Psoas muscle (tissue), 8 donors: ENCODE results near the gene KXD1. TPM values are rescaled to one million over a fixed set of nuclear protein-coding genes. Genes with fewer than 3 reads are reported as not detected.

Experiments used
- ATAC-seq, 4 donors: fragments of 200-7000 bp; cut with Tn5 transposase; one replicate each; pipeline ENCODE4 v1.9.1; 2020; ENCODE audit warnings: moderate library complexity in 3 of 4, mild to moderate bottlenecking in 2 of 4
- DNase-seq, 2 donors: peaks; one replicate each; pipeline ENCODE4 v3.0.0-alpha.2; 2020
- H3K27ac ChIP-seq: fragments of 200-600 bp; one replicate; pipeline ENCODE4 v1.8.0; 2022
- H3K27me3 ChIP-seq, 3 donors: fragments of 200-600 bp in 1 of 3; one replicate each; pipeline versions ENCODE4 v1.6.1 to v1.8.0; 2013 to 2022; ENCODE audit warnings: low read length in 2 of 3, mild to moderate bottlenecking in 2 of 3, moderate library complexity in 1 of 3; ENCODE audit not compliant: insufficient read depth in 3 of 3
- H3K36me3 ChIP-seq, 2 donors: fragments of 200-600 bp in 1 of 2; one replicate each; pipeline versions ENCODE4 v1.6.1 to v1.8.0; 2013 to 2022; ENCODE audit warnings: low read depth in 1 of 2, mild to moderate bottlenecking in 1 of 2, moderate library complexity in 1 of 2; ENCODE audit not compliant: insufficient read depth in 1 of 2
- H3K4me1 ChIP-seq: fragments of 200-600 bp; one replicate; pipeline ENCODE4 v1.8.0; 2022
- H3K4me3 ChIP-seq: fragments of 200-600 bp; one replicate; pipeline ENCODE4 v1.8.0; 2022; ENCODE audit warnings: mild to moderate bottlenecking
- H3K9me3 ChIP-seq: fragments of 200-600 bp; one replicate; pipeline ENCODE4 v1.8.0; 2022
- WGBS, 3 donors: extraction: QIAGEN DNeasy Blood & Tissue Kit; methylation state at CpG; one replicate each; pipeline versions ENCODE4 v1.1.6 to v1.1.7; 2013; 5-methylcytosine and 5-hydroxymethylcytosine counted together
- intact Hi-C, 2 donors: fragments of 100-400 bp; cut with DNase I; formaldehyde crosslinking; loops; one replicate each; pipeline versions ENCODE4 v1.11.0 to v1.14.2; 2022
- polyA plus RNA-seq, 3 donors: library from polyadenylated mRNA; stranded (reverse); fragments of 200-250 nt; gene quantifications; one replicate each; pipeline ENCODE4 v1.2.3, GENCODE V29; 2013
- total RNA-seq, 4 donors: library from RNA; stranded (reverse); fragmentation: NEBNext Ultra II Directional in 2 of 4; extraction: Animal tissue kit (Norgen Biotek cat#: 25700) in 2 of 4; gene quantifications; one replicate each; pipeline versions ENCODE4 v1.2.1 to v1.2.4, GENCODE V29; 2021 to 2023
- TF ChIP-seq, protein P1 (sequence below): fragments of 200-600 bp; IDR thresholded peaks from one replicate; pipeline ENCODE4 v1.8.0; 2022; ENCODE audit warnings: antibody characterized with exemption
- donor health status: healthy with polysubstance abuse.
- donor health status: DM: no; HTN: no; CAD: no; lungs with moderate emphysema.
- donor health status: Bipolar disorder and iron deficiency.
- donor health status: healthy.
- donor health status: DM: yes; HTN: yes; CAD: no.
- donor health status: DM: no; HTN: no; CAD: no.
- donor health status: DM: no; HTN: no; CAD: no.
- donor health status: DM: yes; HTN: yes; CAD: no.

Gene KXD1
- total and polyA plus RNA-seq, 7 donors, result 38.9 to 144 (median 76.5) TPM

GRCh38 chr19:18608805-18609716 lies 51.4 kb downstream of the KXD1 start:
- Histone ChIP-seq H3K27ac (no peak overlapping the region), H3K9me3 (no peaks in the 10 kb centered on the region), H3K4me3 (no peak overlapping the region), H3K4me1 (peaks cover 21% of the 10 kb centered on the region), H3K36me3 (no peaks in the 10 kb centered on the region), H3K27me3 (peaks cover 0 to 92% (median 50%) of the 10 kb centered on the region in 3 donors)
- WGBS, 3 donors, result 68 to 81% (median 76%) methylated on average over 9 of the region's 9 CpGs
- intact Hi-C loops, result no loop called here
- ATAC-seq (no peak), DNase-seq (no peak)
- TF ChIP-seq, protein P1, sequence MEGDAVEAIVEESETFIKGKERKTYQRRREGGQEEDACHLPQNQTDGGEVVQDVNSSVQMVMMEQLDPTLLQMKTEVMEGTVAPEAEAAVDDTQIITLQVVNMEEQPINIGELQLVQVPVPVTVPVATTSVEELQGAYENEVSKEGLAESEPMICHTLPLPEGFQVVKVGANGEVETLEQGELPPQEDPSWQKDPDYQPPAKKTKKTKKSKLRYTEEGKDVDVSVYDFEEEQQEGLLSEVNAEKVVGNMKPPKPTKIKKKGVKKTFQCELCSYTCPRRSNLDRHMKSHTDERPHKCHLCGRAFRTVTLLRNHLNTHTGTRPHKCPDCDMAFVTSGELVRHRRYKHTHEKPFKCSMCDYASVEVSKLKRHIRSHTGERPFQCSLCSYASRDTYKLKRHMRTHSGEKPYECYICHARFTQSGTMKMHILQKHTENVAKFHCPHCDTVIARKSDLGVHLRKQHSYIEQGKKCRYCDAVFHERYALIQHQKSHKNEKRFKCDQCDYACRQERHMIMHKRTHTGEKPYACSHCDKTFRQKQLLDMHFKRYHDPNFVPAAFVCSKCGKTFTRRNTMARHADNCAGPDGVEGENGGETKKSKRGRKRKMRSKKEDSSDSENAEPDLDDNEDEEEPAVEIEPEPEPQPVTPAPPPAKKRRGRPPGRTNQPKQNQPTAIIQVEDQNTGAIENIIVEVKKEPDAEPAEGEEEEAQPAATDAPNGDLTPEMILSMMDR, result no peak

DNA sequence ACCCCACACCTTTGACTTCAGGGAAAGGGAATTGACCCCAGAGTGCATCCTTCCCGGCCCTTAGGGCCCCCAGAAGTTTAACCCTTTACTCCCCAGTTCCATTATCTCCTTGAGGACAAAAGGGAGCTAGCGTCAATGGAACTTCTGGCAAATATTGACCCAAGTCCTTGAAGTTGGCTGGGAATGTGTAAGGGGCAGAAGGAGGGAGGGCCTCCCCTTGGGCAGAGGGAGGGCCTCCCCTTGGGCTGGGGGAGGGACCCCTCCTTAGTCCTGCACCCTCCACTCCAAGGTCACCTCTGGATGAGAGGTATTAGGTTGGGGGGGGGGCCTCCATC lies 52.0 kb downstream of the KXD1 start:
- ATAC-seq (no peak), DNase-seq (no peak)
- H3K27ac ChIP-seq, result no peak overlapping the region
- peaks cover 0 to 92% (median 50%) of the 10 kb centered on the region in 3 donors for H3K27me3 ChIP-seq
- WGBS, 3 donors, result 38 to 56% (median 49%) methylated on average over 2 of the region's 2 CpGs
- H3K4me3 ChIP-seq, result no peak overlapping the region
- H3K4me1 ChIP-seq, result peaks cover 21% of the 10 kb centered on the region
- intact Hi-C loops, result no loop called here
- no peaks in the 10 kb centered on the region for H3K36me3 ChIP-seq
- H3K9me3 ChIP-seq, result no peaks in the 10 kb centered on the region
- TF ChIP-seq, protein P1, result no peak

- Histone ChIP-seq H3K9me3 (no peaks in the 10 kb centered on the region), H3K4me3 (no peak overlapping the region), H3K27ac (no peak overlapping the region), H3K4me1 (peaks cover 21% of the 10 kb centered on the region), H3K27me3 (peaks cover 0 to 90% (median 50%) of the 10 kb centered on the region in 3 donors), H3K36me3 (no peaks in the 10 kb centered on the region)
- WGBS, 3 donors, result 49 to 65% (median 53%) methylated on average over 3 of the region's 3 CpGs
- TF ChIP-seq, protein P1, result no peak
- no peak for DNase-seq
- ATAC-seq, result no peak
- intact Hi-C loops, result no loop called here
These were observed 52.5 kb downstream of the KXD1 start for GRCh38 chr19:18610245-18610555.

DNA sequence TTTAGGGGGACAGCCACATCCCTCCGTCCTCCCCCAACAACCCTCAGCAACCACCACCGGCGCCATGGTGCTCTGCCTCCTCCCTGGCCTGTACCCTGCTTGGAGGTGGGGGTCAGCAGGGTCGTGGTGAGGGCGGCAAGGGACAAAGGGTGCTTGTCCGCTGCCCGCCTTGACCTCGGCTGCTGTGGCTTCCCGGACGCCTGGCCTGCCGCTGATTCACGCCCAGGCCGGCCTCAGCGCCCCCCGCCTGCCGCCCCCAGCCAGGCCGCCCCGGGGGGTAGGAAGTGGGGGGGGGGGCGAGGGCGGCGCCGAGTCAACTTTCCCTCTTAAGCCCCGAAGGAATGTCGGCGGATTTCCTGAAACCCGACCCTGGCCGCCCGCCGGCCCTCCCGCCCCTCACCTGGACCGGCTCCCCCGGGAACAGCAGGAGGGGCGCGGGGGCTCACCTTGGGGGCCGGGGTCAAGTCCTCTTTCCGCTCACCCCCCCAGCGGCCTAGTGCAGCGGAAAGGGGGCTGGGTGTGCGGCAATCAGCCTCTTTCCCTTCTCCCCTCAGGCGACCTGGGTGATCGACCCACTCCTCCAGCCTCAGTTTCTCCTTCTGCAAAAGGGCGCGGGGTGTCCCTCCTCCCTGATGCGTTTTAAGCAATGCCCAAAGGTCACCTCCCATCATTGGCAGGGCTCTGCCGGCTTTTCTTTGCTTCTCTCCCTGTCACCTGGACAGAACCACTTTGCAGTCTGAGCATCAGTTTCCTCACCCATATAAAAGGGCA lies 53.1 kb downstream of the KXD1 start:
- intact Hi-C loops, result no loop called here
- no peaks in the 10 kb centered on the region for H3K9me3 ChIP-seq
- ATAC-seq (no peak), DNase-seq (no peak)
- 17 to 21% (median 18%) methylated on average over 23 to 45 of the region's 45 CpGs for WGBS, 3 donors
- peaks cover 21% of the 10 kb centered on the region for H3K4me1 ChIP-seq
- peaks cover 0 to 87% (median 47%) of the 10 kb centered on the region in 3 donors for H3K27me3 ChIP-seq
- H3K36me3 ChIP-seq, result no peaks in the 10 kb centered on the region
- H3K4me3 ChIP-seq, result no peak overlapping the region
- H3K27ac ChIP-seq, result no peak overlapping the region
- TF ChIP-seq, protein P1, result no peak
